Measurements from ENCODE around the gene WNT6. TPM values are rescaled to one million over a fixed set of nuclear protein-coding genes. Genes with fewer than 3 reads are reported as not detected.

WNT6 gene
- total and polyA plus RNA-seq, 12 donors, result 0.06 to 2.2 (median 0.67) TPM; not detected in 2

- intact Hi-C loops (cut with DNase I), result no loop called here
- no peaks in the 10 kb centered on the region for H3K9me3 ChIP-seq (replicated peaks in 1 of 3)
- DNase-seq, result peak in 1 of 7 donors; percentile 21
- TF ChIP-seq POLR2A (IDR thresholded peaks at IDR 0.05), result no peak
- no peak for TF ChIP-seq CTCF (IDR thresholded peaks at IDR 0.05)
- H3K36me3 ChIP-seq (replicated peaks in 1 of 2), result no peaks in the 10 kb centered on the region
- H3K4me1 ChIP-seq (replicated peaks in 1 of 2), result no peaks in the 10 kb centered on the region
- no peak overlapping the region for H3K27ac ChIP-seq
- no peaks in the 10 kb centered on the region for H3K27me3 ChIP-seq
- WGBS, 4 donors, result 55 to 70% (median 64%) methylated on average over 2 to 3 of the region's 3 CpGs
- no peak overlapping the region for H3K4me3 ChIP-seq
Observed at GRCh38 chr2:218830526-218831306, 28.9 kb upstream of the WNT6 start.

DNA sequence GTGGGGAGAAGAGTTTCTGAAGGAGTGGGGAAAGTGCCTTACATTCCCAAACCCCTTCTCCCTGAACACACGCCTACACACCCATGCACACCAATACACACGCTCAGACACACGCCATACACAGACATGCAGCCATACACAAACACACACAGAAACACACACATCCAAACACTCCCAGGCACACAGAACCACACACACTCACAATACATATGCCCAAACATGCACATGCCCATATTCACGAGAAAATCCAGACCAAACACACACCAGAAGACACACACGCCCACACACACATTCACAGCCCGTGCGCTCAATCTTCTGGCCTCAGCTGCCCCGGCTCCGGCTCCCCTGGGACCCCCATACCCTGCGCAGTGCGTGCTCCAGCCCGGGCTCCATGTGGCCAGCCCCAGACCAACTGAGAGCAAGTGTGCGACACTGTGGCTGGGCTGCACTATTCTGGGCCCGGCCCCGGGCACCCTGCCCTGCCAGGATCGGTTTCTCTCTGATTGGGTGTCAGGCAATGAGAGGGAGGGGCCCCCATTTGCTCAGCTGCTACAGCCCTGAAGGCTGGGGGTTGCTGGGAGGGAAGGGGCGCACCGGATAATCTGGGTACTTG is 28.1 kb upstream of the WNT6 start, which contains the start of gene PRKAG3:
Gene PRKAG3, minus strand, starts transcription at position 426 of the 613 bp plus-strand sequence.
- Histone ChIP-seq H3K4me1 (replicated peaks in 1 of 2) (no peaks in the 10 kb centered on the region), H3K4me3 (no peak within 1 kb of the TSS), H3K27ac (no peak within 1 kb of the TSS), H3K9me3 (replicated peaks in 1 of 3) (no peaks in the 10 kb centered on the region), H3K36me3 (replicated peaks in 1 of 2) (no peaks in the 10 kb centered on the region), H3K27me3 (no peaks in the 10 kb centered on the region)
- TF ChIP-seq POLR2A (IDR thresholded peaks at IDR 0.05), result no peak
- no peak for TF ChIP-seq CTCF (IDR thresholded peaks at IDR 0.05)
- intact Hi-C loops (cut with DNase I), result no loop called here
- peak in 1 of 7 donors; percentile 36 for DNase-seq
- 67 to 82% (median 71%) methylated on average over 7 to 18 of the region's 18 CpGs for WGBS, 4 donors

- WGBS, 4 donors, result 78 to 100% (median 93%) methylated on average over 2 to 3 of the region's 3 CpGs
- Histone ChIP-seq H3K27me3 (no peaks in the 10 kb centered on the region), H3K4me3 (no peak overlapping the region), H3K27ac (no peak overlapping the region), H3K4me1 (replicated peaks in 1 of 2) (no peaks in the 10 kb centered on the region), H3K9me3 (replicated peaks in 1 of 3) (no peaks in the 10 kb centered on the region), H3K36me3 (replicated peaks in 1 of 2) (no peaks in the 10 kb centered on the region)
- DNase-seq, result peak in 1 of 7 donors; percentile 34
- intact Hi-C loops (cut with DNase I), result no loop called here
- no peak for TF ChIP-seq POLR2A (IDR thresholded peaks at IDR 0.05)
- no peak for TF ChIP-seq CTCF (IDR thresholded peaks at IDR 0.05)
Observed at GRCh38 chr2:218832081-218832480, 27.5 kb upstream of the WNT6 start.

- H3K36me3 ChIP-seq (replicated peaks in 1 of 2), result no peaks in the 10 kb centered on the region
- no peak overlapping the region for H3K4me3 ChIP-seq
- no peak for DNase-seq
- TF ChIP-seq POLR2A (IDR thresholded peaks at IDR 0.05) (no peak), CTCF (IDR thresholded peaks at IDR 0.05) (no peak)
- H3K4me1 ChIP-seq (replicated peaks in 1 of 2), result no peaks in the 10 kb centered on the region
- intact Hi-C loops (cut with DNase I), result no loop called here
- H3K27ac ChIP-seq, result no peak overlapping the region
- peaks cover 0 to under 1% (median 0%) of the 10 kb centered on the region in 3 donors for H3K9me3 ChIP-seq (replicated peaks in 1 of 3)
- WGBS, 4 donors, result 69 to 93% (median 81%) methylated on average over 3 of the region's 3 CpGs
- no peaks in the 10 kb centered on the region for H3K27me3 ChIP-seq
Observed at GRCh38 chr2:218832520-218832919, 27.1 kb upstream of the WNT6 start.
